GM08714 (cell line): ENCODE measurements around the gene RALY.

ENCODE experiments used
- H3K4me3 ChIP-seq: fragments of 200-500 bp; sonication (Bioruptor generic); 2 replicates; pipeline ENCODE4 v1.5.1; 2014; ENCODE audit warnings: mild to moderate bottlenecking, low read length, inconsistent platforms
- ZNF274 ChIP-seq: IDR thresholded peaks from 2 replicates; pipeline ENCODE4 v1.6.1; 2012; ENCODE audit warnings: mild to moderate bottlenecking, low read depth, low read length

RALY gene

GRCh38 chr20:33995053-33995831, 1.5 kb downstream of the RALY start:
- peak overlapping the region; percentile 96 for H3K4me3 ChIP-seq
- TF ChIP-seq ZNF274: no peak

- H3K4me3 ChIP-seq: no peak overlapping the region
- TF ChIP-seq ZNF274: no peak
Observed at GRCh38 chr20:33999025-33999649, 5.4 kb downstream of the RALY start.

DNA sequence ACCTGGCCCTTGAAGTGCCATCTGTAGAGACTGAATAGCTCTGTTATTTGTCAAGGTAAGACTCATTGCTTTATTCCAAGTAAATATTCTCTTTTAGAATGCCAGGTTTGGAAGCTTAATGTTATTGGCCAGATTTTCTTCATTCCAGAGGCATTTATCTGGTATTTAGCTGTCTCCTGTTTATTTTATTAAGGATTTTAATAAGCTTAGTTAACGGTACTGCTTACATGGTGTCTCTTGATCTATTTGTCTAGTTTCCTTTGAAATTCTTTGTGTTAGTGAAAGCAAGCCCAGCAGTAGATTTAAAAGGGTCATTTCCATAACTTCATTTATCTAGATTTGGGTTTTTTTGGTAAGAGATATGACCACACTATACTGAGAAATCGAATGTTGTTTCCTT, 7.7 kb downstream of the RALY start:
- H3K4me3 ChIP-seq: no peak overlapping the region
- TF ChIP-seq ZNF274: no peak

- no peak for TF ChIP-seq ZNF274
- no peak overlapping the region for H3K4me3 ChIP-seq
Observed at GRCh38 chr20:34004227-34004626, 10.5 kb downstream of the RALY start.

DNA sequence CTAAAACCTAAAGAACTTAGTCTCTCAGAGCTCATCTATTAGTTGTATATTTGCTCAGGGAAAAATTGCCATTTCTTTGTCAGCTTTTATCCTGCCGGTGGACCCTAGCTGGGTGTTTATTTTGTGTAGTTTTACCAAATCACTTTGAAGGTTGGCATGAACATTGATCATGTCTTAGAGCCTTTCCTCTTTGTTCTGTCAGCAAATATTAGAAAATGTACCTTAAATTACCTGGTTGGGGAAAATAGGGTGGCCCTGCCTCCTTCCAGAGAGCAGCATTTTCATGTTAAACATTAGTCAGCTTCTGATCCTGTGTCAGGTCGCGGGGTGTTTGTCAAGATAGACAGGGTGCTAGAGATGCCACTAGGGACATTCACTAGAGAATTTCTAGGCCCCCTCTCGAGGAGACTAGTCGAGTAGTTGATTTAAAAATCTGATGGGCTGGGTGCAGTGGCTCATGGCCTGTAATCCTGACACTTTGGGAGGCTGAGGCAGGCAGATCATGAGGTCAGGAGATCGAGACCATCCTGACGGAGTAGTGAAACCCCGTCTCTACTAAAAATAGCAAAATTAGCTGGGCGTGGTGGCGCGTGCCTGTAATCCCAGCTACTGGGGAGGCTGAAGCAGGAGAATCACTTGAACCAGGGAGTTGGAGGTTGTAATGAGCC, 11.2 kb downstream of the RALY start:
- no peak for TF ChIP-seq ZNF274
- H3K4me3 ChIP-seq: no peak overlapping the region

DNA sequence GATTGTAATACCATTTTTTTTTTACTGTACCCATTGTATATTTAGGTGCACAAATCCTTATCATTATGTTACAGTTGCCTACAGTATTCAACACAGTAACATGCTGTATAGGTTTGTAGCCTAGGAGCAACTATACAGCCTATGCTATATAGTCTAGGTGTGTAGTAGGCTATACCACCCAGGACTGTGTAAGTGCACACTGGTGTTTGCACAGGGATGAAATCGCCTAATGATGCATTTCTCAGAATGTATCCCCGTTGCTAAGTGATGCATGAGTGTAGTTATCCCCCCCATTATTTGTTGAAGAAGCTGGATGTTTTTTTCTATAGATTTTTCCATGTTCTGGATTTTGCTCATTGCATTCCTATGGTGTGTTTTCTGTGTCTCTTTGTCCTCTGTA, 12.9 kb downstream of the RALY start:
- no peak overlapping the region for H3K4me3 ChIP-seq
- no peak for TF ChIP-seq ZNF274

GRCh38 chr20:34008477-34008876, 14.8 kb downstream of the RALY start:
- TF ChIP-seq ZNF274: no peak
- H3K4me3 ChIP-seq: no peak overlapping the region

DNA sequence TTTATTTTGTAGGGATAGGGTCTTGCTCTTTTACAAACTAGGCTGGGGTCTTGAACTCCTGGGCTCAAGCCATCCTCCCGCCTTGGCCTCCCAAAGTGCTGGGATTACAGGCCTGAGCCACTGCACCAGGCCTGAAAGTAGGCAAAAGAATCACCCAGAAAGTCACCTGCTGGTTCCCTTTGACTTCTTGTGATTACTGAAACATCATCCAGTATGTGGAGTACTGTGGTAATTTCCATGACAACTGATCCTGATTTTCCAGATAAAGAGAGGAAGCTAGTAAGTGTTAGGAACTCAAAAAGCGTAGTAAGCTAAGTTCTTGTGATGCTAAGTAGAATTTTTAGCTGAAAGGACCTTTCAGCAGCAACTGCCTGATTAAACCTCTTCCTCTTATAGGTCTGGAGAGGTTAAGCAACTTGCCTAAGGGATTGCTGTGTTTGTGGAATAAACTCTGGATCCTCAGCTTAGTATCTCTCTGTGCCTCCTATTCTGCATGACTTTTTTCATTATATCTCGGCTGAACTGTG, 16.8 kb downstream of the RALY start:
- H3K4me3 ChIP-seq: no peak overlapping the region
- no peak for TF ChIP-seq ZNF274

- no peak for TF ChIP-seq ZNF274
- H3K4me3 ChIP-seq: no peak overlapping the region
Observed at GRCh38 chr20:34011275-34011674, 17.6 kb downstream of the RALY start.

DNA sequence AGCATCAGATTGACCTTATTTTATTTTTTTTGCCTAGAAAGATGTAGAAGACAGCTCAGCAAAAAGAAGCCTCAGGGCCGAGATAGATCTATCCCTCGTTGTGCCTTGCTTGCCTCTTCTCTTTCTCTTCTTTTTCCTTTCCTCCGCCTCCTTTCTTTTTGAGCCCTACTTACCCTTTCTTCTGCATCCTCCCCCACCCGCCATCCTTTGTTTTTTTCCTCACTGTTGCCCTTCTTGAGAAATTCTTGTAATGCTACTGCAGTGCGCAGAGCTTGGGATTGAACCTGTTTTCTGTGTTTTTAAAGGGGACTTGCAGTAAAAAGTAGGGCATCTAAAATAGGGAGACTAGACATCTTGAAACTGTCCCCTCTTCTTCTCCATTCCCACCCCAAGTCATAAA, 18.6 kb downstream of the RALY start:
- no peak for TF ChIP-seq ZNF274
- no peak overlapping the region for H3K4me3 ChIP-seq

- no peak overlapping the region for H3K4me3 ChIP-seq
- TF ChIP-seq ZNF274: no peak
Observed at GRCh38 chr20:34012735-34013134, 19.0 kb downstream of the RALY start.

- H3K4me3 ChIP-seq: no peak overlapping the region
- TF ChIP-seq ZNF274: no peak
Observed at GRCh38 chr20:34013554-34013953, 19.8 kb downstream of the RALY start.

DNA sequence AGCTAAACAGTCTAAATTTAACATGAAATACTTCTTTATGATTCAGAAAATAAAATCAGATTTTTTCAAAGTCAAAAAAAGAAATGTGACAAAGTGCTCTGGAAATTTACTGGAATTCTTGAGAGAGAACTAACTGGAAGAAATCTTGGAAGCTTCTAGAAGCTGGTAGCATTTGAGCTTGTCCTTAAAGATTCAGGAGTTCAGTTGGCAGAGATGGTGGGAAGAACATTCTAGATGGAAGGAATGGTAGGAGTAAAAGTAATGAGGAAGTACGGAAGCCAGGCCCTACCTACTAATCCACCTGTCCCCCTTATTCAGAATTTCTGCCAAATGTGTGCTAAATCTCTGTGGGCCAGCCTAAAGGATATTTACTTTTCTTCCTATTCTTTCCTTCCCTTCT, 21.2 kb downstream of the RALY start:
- H3K4me3 ChIP-seq: no peak overlapping the region
- TF ChIP-seq ZNF274: no peak

DNA sequence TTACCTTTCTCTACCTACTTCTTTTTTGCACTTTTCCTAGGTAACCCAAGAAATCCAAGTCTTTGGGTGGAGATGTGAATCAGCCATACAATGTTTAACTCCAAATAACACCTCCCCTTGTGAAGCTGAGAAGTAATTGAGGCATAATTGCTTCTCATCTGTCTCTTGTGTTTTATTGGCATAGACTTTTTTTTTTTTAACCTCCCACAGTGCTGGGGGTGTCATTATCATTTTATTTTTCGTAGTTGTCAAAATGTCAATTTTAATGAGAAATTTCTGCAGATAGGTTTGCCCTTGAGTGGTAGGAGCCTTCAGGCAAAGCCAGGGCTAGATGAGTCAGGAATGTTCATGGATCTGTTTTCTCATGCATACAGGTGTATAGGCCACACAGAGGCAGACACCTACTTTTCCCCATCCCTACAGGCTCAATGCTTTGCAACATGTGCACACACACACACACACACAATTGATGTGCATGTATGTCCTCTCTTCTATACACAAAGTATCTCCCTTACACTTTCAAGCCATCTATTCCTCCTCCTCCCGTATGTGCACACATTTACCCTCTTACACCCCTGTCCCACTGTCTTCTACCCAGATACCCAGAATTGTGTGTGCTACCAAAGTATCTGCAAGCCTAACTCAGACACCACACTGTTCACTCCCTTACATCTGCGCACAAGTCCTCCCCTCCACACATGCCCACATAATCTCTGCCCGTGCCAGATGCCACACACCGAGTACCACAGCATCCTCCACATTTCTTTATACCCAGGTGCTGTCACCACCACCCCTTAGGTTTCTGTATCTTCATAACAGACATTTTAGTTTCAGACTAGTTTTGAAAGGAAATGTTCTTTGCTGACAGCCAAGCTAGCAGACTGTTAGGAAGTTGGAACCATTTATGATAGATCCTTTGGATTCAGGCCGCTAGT, 22.0 kb downstream of the RALY start:
- no peak overlapping the region for H3K4me3 ChIP-seq
- TF ChIP-seq ZNF274: no peak

DNA sequence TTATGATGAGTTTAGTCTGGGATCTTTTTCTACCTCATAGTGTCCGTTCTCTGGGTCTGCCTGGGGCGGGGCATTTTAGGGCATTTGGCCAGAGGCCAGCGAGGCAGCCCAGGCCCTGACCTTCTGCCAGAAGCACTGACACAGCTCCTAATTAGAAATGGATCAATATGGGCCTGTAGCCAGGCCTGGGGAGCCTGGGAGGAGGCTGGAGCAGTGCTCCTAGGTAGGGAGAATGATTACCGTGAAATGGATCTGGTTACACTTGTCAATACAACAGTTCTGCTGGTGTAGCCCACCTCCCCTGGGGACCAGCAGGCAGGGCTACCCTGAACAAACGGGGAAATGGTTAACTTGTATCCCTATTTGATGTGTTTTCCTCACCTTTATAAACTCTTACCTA, 23.0 kb downstream of the RALY start:
- TF ChIP-seq ZNF274: no peak

More for the DNA sequence above, 23.0 kb downstream of the RALY start:
- no peak overlapping the region for H3K4me3 ChIP-seq
